ENCODE data around the gene DCHS1.

The DCHS1 gene

GRCh38 chr11:6611092-6611962 is 44.3 kb downstream of the DCHS1 start:
- peak; percentile 72 for DNase-seq (ENCODE audit: low spot score)

- DNase-seq (ENCODE audit: low spot score) = peak; percentile 37
These were observed 45.0 kb downstream of the DCHS1 start for GRCh38 chr11:6610591-6610990.

- no peak for DNase-seq (ENCODE audit: low spot score)
These were observed 46.0 kb downstream of the DCHS1 start for GRCh38 chr11:6609502-6610015.

GRCh38 chr11:6608726-6609501 is 46.7 kb downstream of the DCHS1 start:
- DNase-seq (ENCODE audit: low spot score) = no peak

GRCh38 chr11:6608011-6608410 is 47.6 kb downstream of the DCHS1 start:
- DNase-seq (ENCODE audit: low spot score) = no peak

GRCh38 chr11:6607190-6607795 is 48.3 kb downstream of the DCHS1 start:
- DNase-seq (ENCODE audit: low spot score) = no peak

GRCh38 chr11:6606471-6607189 is 49.0 kb downstream of the DCHS1 start:
- DNase-seq (ENCODE audit: low spot score) = peak; percentile 93

- DNase-seq (ENCODE audit: low spot score) = no peak
These were observed 50.8 kb downstream of the DCHS1 start for GRCh38 chr11:6604790-6605189.

GRCh38 chr11:6604081-6604626 is 51.5 kb downstream of the DCHS1 start:
- DNase-seq (ENCODE audit: low spot score) = no peak

GRCh38 chr11:6603287-6604080 is 52.1 kb downstream of the DCHS1 start, which contains the start of the genes ILK and RRP8:
Gene ILK (plus strand): TSS chr11:6603774. CDS start chr11:6604272, 498 bp downstream.
Gene RRP8 (minus strand): TSS chr11:6603616. CDS start chr11:6603502, 114 bp downstream.
- DNase-seq (ENCODE audit: low spot score) = peak; percentile 93

GRCh38 chr11:6602096-6602940 is 53.3 kb downstream of the DCHS1 start:
- DNase-seq (ENCODE audit: low spot score) = no peak

GRCh38 chr11:6601041-6601461 is 54.6 kb downstream of the DCHS1 start:
- DNase-seq (ENCODE audit: low spot score) = no peak

GRCh38 chr11:6599881-6600390 is 55.7 kb downstream of the DCHS1 start:
- no peak for DNase-seq (ENCODE audit: low spot score)

GRCh38 chr11:6599449-6599848 is 56.2 kb downstream of the DCHS1 start:
- DNase-seq (ENCODE audit: low spot score) = no peak

GRCh38 chr11:6598555-6598954 is 57.1 kb downstream of the DCHS1 start:
- no peak for DNase-seq (ENCODE audit: low spot score)

GRCh38 chr11:6596239-6596877 is 59.3 kb downstream of the DCHS1 start:
- DNase-seq (ENCODE audit: low spot score) = no peak

- DNase-seq (ENCODE audit: low spot score) = no peak
These were observed 61.4 kb downstream of the DCHS1 start for GRCh38 chr11:6594142-6594768.

GRCh38 chr11:6588018-6588417 is 67.6 kb downstream of the DCHS1 start:
- no peak for DNase-seq (ENCODE audit: low spot score)
